Chondrocyte (in vitro differentiated cells): ENCODE data around the gene LYRM4. TPM values are rescaled to one million over a fixed set of nuclear protein-coding genes. Genes with fewer than 3 reads are reported as not detected.

Source experiments
- DNase-seq: peaks from one replicate; pipeline ENCODE4 v3.0.0; 2021; ENCODE audit warnings: mixed read lengths, low spot score
- H3K27ac Mint-ChIP-seq: one replicate; pipeline ENCODE4 v1.8.0; 2021; ENCODE audit warnings: mild to moderate bottlenecking, moderate library complexity, mixed read lengths; ENCODE audit not compliant: unreplicated experiment
- H3K27me3 Mint-ChIP-seq: 2 replicates; pipeline ENCODE4 v1.8.0; 2021; ENCODE audit warnings: low read depth, mixed read lengths
- H3K36me3 Mint-ChIP-seq: 2 replicates; pipeline ENCODE4 v1.8.0; 2021; ENCODE audit warnings: low read depth, mixed read lengths
- H3K4me1 Mint-ChIP-seq: 2 replicates; pipeline ENCODE4 v1.8.0; 2021; ENCODE audit warnings: low read depth, mild to moderate bottlenecking, mixed read lengths
- H3K4me3 Mint-ChIP-seq: one replicate; pipeline ENCODE4 v1.8.0; 2021; ENCODE audit warnings: mild to moderate bottlenecking, moderate library complexity, mixed read lengths; ENCODE audit not compliant: unreplicated experiment
- H3K9me3 Mint-ChIP-seq: 2 replicates; pipeline ENCODE4 v1.8.0; 2021; ENCODE audit warnings: low read depth, mixed read lengths
- CTCF ChIP-seq: fragments of 200-600 bp; sonication (generic); IDR thresholded peaks from 2 replicates; pipeline ENCODE4 v1.5.0; 2021; ENCODE audit warnings: antibody characterized with exemption, mild to moderate bottlenecking, moderate library complexity
- total RNA-seq: library from RNA; stranded (reverse); gene quantifications from 3 replicates; pipeline ENCODE4 v1.2.1, GENCODE V29; 2021

Gene LYRM4
- total RNA-seq, 1 donor from 2014 or later = 18.0 TPM

- Mint-ChIP-seq H3K36me3 (no peaks in the 10 kb centered on the region), H3K27me3 (no peaks in the 10 kb centered on the region), H3K4me1 (peaks cover 3% of the 10 kb centered on the region), H3K4me3 (no peak overlapping the region), H3K9me3 (no peaks in the 10 kb centered on the region), H3K27ac (no peak overlapping the region)
- DNase-seq = no peak
- TF ChIP-seq CTCF = no peak
Measured at GRCh38 chr6:5120011-5120410, 140.7 kb downstream of the LYRM4 start.

DNA sequence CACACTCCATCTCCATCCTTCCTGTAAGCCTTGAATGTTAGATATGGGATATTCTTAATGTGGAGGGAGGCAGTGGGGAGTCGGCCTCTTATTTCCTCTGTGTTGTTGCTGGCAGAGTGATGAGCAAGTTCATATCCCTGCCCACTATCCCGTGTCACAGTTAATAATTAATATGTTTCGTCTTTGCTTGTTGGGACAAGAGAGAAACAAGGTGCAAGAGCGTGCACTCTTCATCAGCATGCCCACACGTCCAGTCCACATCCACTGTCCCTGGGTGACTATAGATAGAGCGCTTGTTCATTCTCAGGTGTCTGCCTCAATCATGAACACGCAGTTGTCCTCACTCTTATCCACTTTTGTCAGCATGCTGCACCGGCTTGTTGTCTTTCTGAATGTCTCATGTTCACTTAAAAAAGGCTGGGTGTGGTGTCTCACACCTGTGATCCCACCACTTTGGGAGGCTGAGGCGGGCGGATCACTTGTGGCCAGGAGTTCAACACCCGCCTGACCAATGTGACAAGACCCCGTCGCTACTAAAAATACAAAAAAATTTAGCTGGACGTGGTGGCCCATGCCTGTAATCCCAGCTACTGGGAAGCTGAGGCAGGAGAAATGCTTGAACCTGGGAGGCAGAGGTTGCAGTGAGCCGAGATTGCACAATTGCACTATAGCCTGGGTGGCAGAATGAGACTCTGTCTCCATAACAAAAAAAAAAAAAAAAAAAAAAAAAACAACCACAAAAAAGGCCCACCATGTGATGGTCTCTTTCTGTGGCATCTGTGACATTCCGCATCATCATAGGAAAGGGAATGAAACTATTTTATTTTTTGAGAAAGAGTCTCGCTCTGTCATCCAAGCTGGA lies 141.4 kb downstream of the LYRM4 start:
- Mint-ChIP-seq H3K36me3 (no peaks in the 10 kb centered on the region), H3K4me3 (no peak overlapping the region), H3K4me1 (no peaks in the 10 kb centered on the region), H3K27ac (no peak overlapping the region), H3K27me3 (no peaks in the 10 kb centered on the region), H3K9me3 (no peaks in the 10 kb centered on the region)
- no peak for DNase-seq
- no peak for TF ChIP-seq CTCF

GRCh38 chr6:5116243-5116991 lies 144.3 kb downstream of the LYRM4 start:
- no peaks in the 10 kb centered on the region for H3K9me3 Mint-ChIP-seq
- no peak for DNase-seq
- no peaks in the 10 kb centered on the region for H3K27me3 Mint-ChIP-seq
- H3K4me3 Mint-ChIP-seq = no peak overlapping the region
- peaks cover 4% of the 10 kb centered on the region for H3K4me1 Mint-ChIP-seq
- no peak overlapping the region for H3K27ac Mint-ChIP-seq
- no peaks in the 10 kb centered on the region for H3K36me3 Mint-ChIP-seq
- no peak for TF ChIP-seq CTCF

DNA sequence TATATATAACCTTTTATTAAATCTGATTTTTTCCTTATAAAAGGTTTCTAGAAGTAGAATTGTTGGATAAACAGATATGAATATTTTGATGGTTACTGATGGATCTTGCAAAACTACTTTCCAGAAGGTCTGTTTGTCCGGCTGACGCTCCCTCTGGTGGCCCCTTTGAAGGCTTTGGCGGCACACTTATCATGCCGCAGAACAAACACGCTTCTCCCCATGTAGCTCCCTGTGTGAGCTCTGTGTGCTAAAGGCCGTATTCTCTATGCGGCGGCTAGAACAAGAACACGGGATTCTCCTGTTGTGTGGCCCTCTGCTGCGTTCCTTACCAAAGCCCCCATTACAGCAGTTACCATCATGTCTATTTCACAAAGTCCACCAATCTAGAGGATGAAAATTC lies 145.6 kb downstream of the LYRM4 start:
- Mint-ChIP-seq H3K9me3 (no peaks in the 10 kb centered on the region), H3K36me3 (peaks cover 2% of the 10 kb centered on the region), H3K4me1 (peaks cover 4% of the 10 kb centered on the region), H3K4me3 (no peak overlapping the region), H3K27ac (no peak overlapping the region), H3K27me3 (no peaks in the 10 kb centered on the region)
- no peak for DNase-seq
- TF ChIP-seq CTCF = peak; percentile 44

DNA sequence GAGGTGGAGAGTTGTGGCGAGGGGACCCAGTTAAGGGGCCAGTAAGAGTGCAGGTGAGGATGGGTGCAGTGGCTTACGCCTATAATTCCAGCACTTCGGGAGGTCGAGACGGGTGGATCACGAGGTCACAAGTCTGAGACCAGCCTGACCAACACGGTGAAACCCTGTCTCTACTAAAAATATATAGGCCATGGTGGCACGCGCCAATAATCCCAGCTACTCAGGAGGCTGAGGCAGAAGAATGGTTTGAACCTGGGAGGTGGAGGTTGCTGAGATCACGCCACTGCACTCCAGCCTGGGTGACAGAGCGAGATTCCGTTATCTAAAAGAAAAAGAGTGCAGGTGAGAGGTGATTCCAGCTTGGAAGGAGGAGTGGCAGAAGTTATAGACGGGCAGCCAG lies 147.7 kb downstream of the LYRM4 start:
- H3K36me3 Mint-ChIP-seq = peaks cover 2% of the 10 kb centered on the region
- H3K4me1 Mint-ChIP-seq = peaks cover 4% of the 10 kb centered on the region
- H3K9me3 Mint-ChIP-seq = no peaks in the 10 kb centered on the region
- no peak overlapping the region for H3K4me3 Mint-ChIP-seq
- H3K27me3 Mint-ChIP-seq = no peaks in the 10 kb centered on the region
- H3K27ac Mint-ChIP-seq = no peak overlapping the region
- TF ChIP-seq CTCF = no peak
- no peak for DNase-seq
